K562 (cell line): ENCODE results near the gene LRP1. TPM values are rescaled to one million over a fixed set of nuclear protein-coding genes. Genes with fewer than 3 reads are reported as not detected.

ENCODE experiments used
- ATAC-seq: fragments of 200-7000 bp; cut with Tn5 transposase; 3 replicates; pipeline ENCODE4 v1.9.1; 2020; ENCODE audit warnings: moderate library complexity
- BruUV-seq: library from RNA; stranded (reverse); fragments of 400-500 nt; replicated peaks from 2 replicates; lab custom pipeline; 2021; lab: Mats Ljungman, UMichigan
- CTCF ChIA-PET: fragments of 300-600 bp; formaldehyde crosslinking; extraction: SDS; loops from one replicate; lab custom pipeline; 2021; ENCODE audit warnings: low intra/inter-chr PET ratio; lab: Yijun Ruan, JAX
- POLR2A ChIA-PET: fragments of 300-600, 350-650 bp; sonication (Branson Sonifier 250); formaldehyde crosslinking; extraction: SDS; loops from one replicate; lab custom pipeline; 2021; ENCODE audit warnings: antibody characterized with exemption, inconsistent platforms; lab: Yijun Ruan, JAX
- DNase-seq, 4 experiments: peaks; one replicate each; pipeline versions ENCODE4 v3.0.0 to v3.0.0-alpha.2; 2011 to 2018; ENCODE audit warnings: low spot score in 3 of 4, mixed read lengths in 3 of 4; ENCODE audit errors: extremely low read depth in 1 of 4
- FAIRE-seq: peaks from 2 replicates; lab custom pipeline; 2011; peaks lifted over from hg19 to GRCh38; lab: Jason Lieb, UNC
- H2AFZ ChIP-seq: 2 replicates; pipeline ENCODE4 v1.6.0; 2011; ENCODE audit warnings: low read depth, low read length, control low read depth, inconsistent platforms
- H3K27ac ChIP-seq: fragments of 200-600 bp; 3 replicates; pipeline ENCODE4 v1.8.0; 2011; ENCODE audit warnings: low read depth, mild to moderate bottlenecking, control low read depth, inconsistent platforms, low read length, moderate library complexity, mixed read lengths; ENCODE audit errors: extremely low read depth
- H3K27me3 ChIP-seq, 2 experiments: fragments of 300-600 bp in 1 of 2; 2 replicates in 1 of 2; 3 replicates in 1 of 2; pipeline versions ENCODE4 v1.6.0 to v1.8.0; 2011; ENCODE audit warnings: inconsistent platforms in 2 of 2, low read length in 2 of 2, mild to moderate bottlenecking in 1 of 2, mixed read lengths in 1 of 2, moderate library complexity in 1 of 2; ENCODE audit not compliant: control insufficient read depth in 2 of 2, insufficient read depth in 2 of 2
- H3K36me3 ChIP-seq: fragments of 300-600 bp; 3 replicates; pipeline ENCODE4 v1.8.0; 2011; ENCODE audit warnings: mild to moderate bottlenecking, low read length, inconsistent platforms; ENCODE audit not compliant: control insufficient read depth, insufficient read depth
- H3K4me1 ChIP-seq, 2 experiments: fragments of 200-600 bp in 1 of 2; replicated peaks in 1 of 2; 2 replicates in 1 of 2; 3 replicates in 1 of 2; pipeline versions ENCODE4 v1.5.1 to v1.8.0; 2011; ENCODE audit warnings: inconsistent platforms in 2 of 2, low read length in 2 of 2, mild to moderate bottlenecking in 1 of 2, mixed read lengths in 1 of 2, moderate library complexity in 1 of 2; ENCODE audit not compliant: control insufficient read depth in 2 of 2, insufficient read depth in 2 of 2
- H3K4me2 ChIP-seq: 2 replicates; pipeline ENCODE4 v1.6.1; 2011; ENCODE audit warnings: low read length, control low read depth, inconsistent platforms, mixed read lengths; ENCODE audit not compliant: insufficient read depth
- H3K4me3 ChIP-seq: fragments of 200-600 bp; sonication (generic), shearing (Covaris generic); 2 replicates; pipeline ENCODE4 v1.5.1; 2016; ENCODE audit warnings: control low read depth, inconsistent platforms
- H3K79me2 ChIP-seq: fragments of 200-600 bp; 3 replicates; pipeline ENCODE4 v1.8.0; 2011; ENCODE audit warnings: low read length, inconsistent platforms; ENCODE audit not compliant: control insufficient read depth, insufficient read depth
- H3K9ac ChIP-seq, 2 experiments: 2 replicates each; pipeline versions ENCODE4 v1.6.0 to v1.6.1; 2011; ENCODE audit warnings: low read depth in 2 of 2, low read length in 2 of 2, control low read depth in 1 of 2, inconsistent platforms in 1 of 2, mild to moderate bottlenecking in 1 of 2, mixed read lengths in 1 of 2; ENCODE audit not compliant: insufficient read depth in 1 of 2
- H3K9me1 ChIP-seq: one replicate; pipeline ENCODE4 v1.6.0; 2011; ENCODE audit warnings: inconsistent platforms, mild to moderate bottlenecking, low read length, moderate library complexity; ENCODE audit not compliant: control insufficient read depth, insufficient read depth
- H3K9me3 ChIP-seq: replicated peaks from 2 replicates; pipeline ENCODE4 v1.5.1; 2011; ENCODE audit warnings: low read depth, low read length, inconsistent platforms; ENCODE audit not compliant: control insufficient read depth, insufficient read depth
- H4K20me1 ChIP-seq: replicated peaks from 2 replicates; pipeline ENCODE4 v1.6.1; 2011; ENCODE audit warnings: low read length, inconsistent platforms, mixed read lengths; ENCODE audit not compliant: control insufficient read depth, insufficient read depth
- CC2D1A ChIP-seq: fragments of 450-650 bp; IDR thresholded peaks from 2 replicates; pipeline ENCODE4 v1.6.1; 2017; ENCODE audit warnings: mild to moderate bottlenecking
- RCOR1 ChIP-seq, 2 experiments: IDR thresholded peaks; 2 replicates each; pipeline ENCODE4 v1.6.1; 2012; ENCODE audit warnings: low read depth in 2 of 2, low read length in 2 of 2, borderline replicate concordance in 1 of 2, improper control_type of control experiment in 1 of 2
- RNF219 ChIP-seq: fragments of 250-450 bp; sonication (Bioruptor Pico); IDR thresholded peaks from 2 replicates; pipeline ENCODE4 v1.5.0; 2022; ENCODE audit warnings: mild to moderate bottlenecking
- WGBS: fragments of 100-300 bp; shearing (Covaris generic); methylation state at CpG from one replicate; pipeline ENCODE4 v1.1.6; 2016; ENCODE audit warnings: low coverage, mixed read lengths; ENCODE audit not compliant: insufficient coverage; ENCODE audit errors: missing lambda C conversion rate; 5-methylcytosine and 5-hydroxymethylcytosine counted together
- in situ Hi-C: fragments of 300-500 bp; cut with MboI; formaldehyde crosslinking; loops from 4 replicates; pipeline ENCODE4 v1.15.0; 2018; ENCODE audit warnings: inconsistent platforms, mixed read lengths
- intact Hi-C: fragments of 100-400 bp; cut with micrococcal nuclease; formaldehyde crosslinking; loops from 2 replicates; pipeline ENCODE4 v1.14.2; 2022
- polyA plus RNA-seq, 8 experiments: library from polyadenylated mRNA; depleted of rRNA in 4 of 8; stranded (reverse) in 5 of 8; unstranded in 3 of 8; fragments of >200 nt; fragmentation: Nextera tagmentation in 2 of 8; fragmentation: Illumina TruSeq in 1 of 8; extraction: Ambion mirVana in 2 of 8; extraction: Trizol in 1 of 8; gene quantifications; 2 replicates each; pipeline versions ENCODE4 v1.2.1 to v1.2.3, GENCODE V29; 2011 to 2014; ENCODE audit warnings: inconsistent platforms in 1 of 8, missing spikeins in 1 of 8
- total RNA-seq, 7 experiments: library from RNA; depleted of rRNA in 6 of 7; stranded (reverse); fragments of >200 nt in 6 of 7; fragmentation: Illumina TruSeq in 2 of 7; extraction: Trizol in 2 of 7; gene quantifications; 2 replicates each; pipeline versions ENCODE4 v1.2.1 to v1.2.3, GENCODE V29; 2011 to 2021; ENCODE audit warnings: low replicate concordance in 1 of 7

The LRP1 gene
- total and polyA plus RNA-seq, 9 of the 15 experiments (the other 6 are each of a cell fraction or from before 2014, with no cell fraction given): 0.04 to 0.64 (median 0.19) TPM; not detected in 2

DNA sequence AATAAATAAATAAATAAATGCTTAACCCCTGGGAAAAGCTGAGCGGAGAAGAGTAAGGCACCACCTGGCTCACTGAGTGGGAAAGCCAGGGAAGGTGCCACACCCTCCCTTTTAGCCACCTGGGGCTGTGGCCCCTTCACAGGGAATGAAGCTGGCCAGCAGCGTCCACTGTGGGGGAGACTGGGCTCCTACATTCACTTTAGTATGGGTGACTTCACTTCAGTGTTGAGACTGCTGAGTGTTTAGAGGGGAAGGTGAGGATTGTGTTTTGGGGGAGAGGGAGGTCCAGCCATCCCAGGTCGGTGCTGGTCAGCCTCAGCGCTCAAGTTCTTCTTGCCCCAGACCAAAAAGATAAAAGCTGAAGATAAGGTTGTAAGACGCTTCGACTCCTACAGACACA lies 37.8 kb upstream of the LRP1 start:
- H3K4me2 ChIP-seq: peak overlapping the region; percentile 76
- H3K27me3 ChIP-seq: no peaks in the 10 kb centered on the region; a peak in 1 of 5 replicates
- intact Hi-C loops (no loop called here), in situ Hi-C loops (no loop called here)
- H3K9me1 ChIP-seq: no peaks in the 10 kb centered on the region
- WGBS: 18% methylated on average over 6 of the region's 6 CpGs
- H3K36me3 ChIP-seq: peaks cover 46% of the 10 kb centered on the region
- H3K4me3 ChIP-seq: peak overlapping the region; percentile 37; the same call in 1 of the 2 replicates
- no peak for TF ChIP-seq RNF219 (CRISPR knock-in tag)
- TF ChIP-seq RCOR1 (IDR thresholded peaks at IDR 0.05; ENCODE audit: borderline replicate concordance in 1 of 2, low read depth in 2 of 2, low read length in 2 of 2): 0 out of 4 replicates have a peak, but pooled peaks of 1 of the 2 experiments have one; percentile 7
- TF ChIP-seq CC2D1A: 0 out of 2 replicates have a peak, but pooled peaks have one; percentile 7
- peaks cover 38 to 71% of the 10 kb centered on the region in 2 experiments for H3K4me1 ChIP-seq
- CTCF ChIA-PET: interaction anchor here (0.9 kb wide), 1 partner anchor 21 kb away, joined by 4 read pairs; no protein-coding TSS in a partner anchor
- POLR2A ChIA-PET: interaction anchor here (1.3 to 6.0 kb wide), 4 partner anchors 10 to 21 kb away, joined by 3 to 44 read pairs (median 6); partner anchors contain the start of gene NEMP1
- no peaks in the 10 kb centered on the region for H3K9me3 ChIP-seq
- H3K9ac ChIP-seq: peak overlapping the region; percentile 52 to 80; a peak in 2 of 4 replicates
- DNase-seq (peak in 2 of 4 experiments; percentile 9 to 18), ATAC-seq (no peak), FAIRE-seq (peak; percentile 37)
- H2AFZ ChIP-seq: no peak overlapping the region
- peaks cover 5% of the 10 kb centered on the region for H4K20me1 ChIP-seq
- no peak overlapping the region for H3K27ac ChIP-seq
- H3K79me2 ChIP-seq: peaks cover 42% of the 10 kb centered on the region
- BruUV-seq: no TSS peak
